Neural progenitor cell (in vitro differentiated cells): ENCODE measurements around the gene SRRD.

ENCODE experiments used
- EZH2 ChIP-seq: fragments of 200-600 bp; sonication (generic); IDR thresholded peaks from 2 replicates; pipeline ENCODE4 v1.6.1; 2017; ENCODE audit warnings: antibody characterized with exemption, mild to moderate bottlenecking, moderate library complexity
- EZH2phosphoT487 ChIP-seq: fragments of 200-600 bp; sonication (generic); IDR thresholded peaks from 2 replicates; pipeline ENCODE4 v1.6.1; 2017; ENCODE audit warnings: antibody characterized with exemption
- TF ChIP-seq, protein P1 (sequence below): fragments of 200-600 bp; sonication (generic); IDR thresholded peaks from 2 replicates; pipeline ENCODE4 v1.5.1; 2017; ENCODE audit warnings: antibody characterized with exemption, mild to moderate bottlenecking

DNA sequence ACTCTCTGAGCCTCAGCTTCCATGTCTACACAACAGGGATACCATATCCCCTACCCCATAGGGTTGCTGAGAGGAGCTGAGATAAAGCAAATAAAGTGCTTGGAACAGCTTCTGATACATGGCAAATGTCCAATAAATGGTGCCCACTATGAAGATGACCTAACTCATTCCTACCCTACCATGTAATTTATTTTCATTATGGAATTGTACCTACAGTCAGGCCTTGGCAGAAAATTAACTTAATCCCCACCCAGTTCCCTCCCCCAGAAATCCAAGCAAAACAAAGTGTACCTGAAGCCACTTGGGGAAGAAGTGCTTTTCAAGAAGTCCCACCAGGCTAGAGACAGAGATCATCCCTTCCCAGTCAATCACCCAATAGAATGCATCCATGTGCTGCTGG is 10.8 kb downstream of the SRRD start:
- TF ChIP-seq, protein P1, sequence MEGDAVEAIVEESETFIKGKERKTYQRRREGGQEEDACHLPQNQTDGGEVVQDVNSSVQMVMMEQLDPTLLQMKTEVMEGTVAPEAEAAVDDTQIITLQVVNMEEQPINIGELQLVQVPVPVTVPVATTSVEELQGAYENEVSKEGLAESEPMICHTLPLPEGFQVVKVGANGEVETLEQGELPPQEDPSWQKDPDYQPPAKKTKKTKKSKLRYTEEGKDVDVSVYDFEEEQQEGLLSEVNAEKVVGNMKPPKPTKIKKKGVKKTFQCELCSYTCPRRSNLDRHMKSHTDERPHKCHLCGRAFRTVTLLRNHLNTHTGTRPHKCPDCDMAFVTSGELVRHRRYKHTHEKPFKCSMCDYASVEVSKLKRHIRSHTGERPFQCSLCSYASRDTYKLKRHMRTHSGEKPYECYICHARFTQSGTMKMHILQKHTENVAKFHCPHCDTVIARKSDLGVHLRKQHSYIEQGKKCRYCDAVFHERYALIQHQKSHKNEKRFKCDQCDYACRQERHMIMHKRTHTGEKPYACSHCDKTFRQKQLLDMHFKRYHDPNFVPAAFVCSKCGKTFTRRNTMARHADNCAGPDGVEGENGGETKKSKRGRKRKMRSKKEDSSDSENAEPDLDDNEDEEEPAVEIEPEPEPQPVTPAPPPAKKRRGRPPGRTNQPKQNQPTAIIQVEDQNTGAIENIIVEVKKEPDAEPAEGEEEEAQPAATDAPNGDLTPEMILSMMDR: no peak
- TF ChIP-seq EZH2phosphoT487 (no peak), EZH2 (no peak)
